Measurements from ENCODE around the gene MIOS.

The MIOS gene

GRCh38 chr7:7539711-7540110 is 27.0 kb upstream of the MIOS start:
- no peak overlapping the region for H3K4me2 ChIP-seq (ENCODE audit: low read depth, low read length, poor library complexity, severe bottlenecking)
- H3K4me3 ChIP-seq (ENCODE audit: low read length, poor library complexity, severe bottlenecking) = no peak overlapping the region
- no peak overlapping the region for H2AFZ ChIP-seq (ENCODE audit: low read length)
- no peaks in the 10 kb centered on the region for H3K9me3 ChIP-seq (ENCODE audit: insufficient read depth, low read depth, low read length)
- TF ChIP-seq CTCF (conservative IDR thresholded peaks at IDR 0.05; ENCODE audit: low read length) = no peak
- TF ChIP-seq EZH2phosphoT487 (IDR thresholded peaks at IDR 0.05; ENCODE audit: borderline replicate concordance) = no peak
- no peaks in the 10 kb centered on the region for H3K36me3 ChIP-seq (ENCODE audit: insufficient read depth, low read length)
- no peaks in the 10 kb centered on the region for H3K79me2 ChIP-seq (ENCODE audit: insufficient read depth, low read length)
- no peak overlapping the region for H3K9ac ChIP-seq (ENCODE audit: low read depth, low read length, poor library complexity, severe bottlenecking)
- H3K4me1 ChIP-seq (ENCODE audit: insufficient read depth, low read length, poor library complexity, severe bottlenecking) = no peaks in the 10 kb centered on the region
- H4K20me1 ChIP-seq (ENCODE audit: insufficient read depth, low read length, poor library complexity, severe bottlenecking) = no peaks in the 10 kb centered on the region
- no peaks in the 10 kb centered on the region for H3K9me2 ChIP-seq (replicated peaks; ENCODE audit: low read depth, low read length)
- no peaks in the 10 kb centered on the region for H3K27me3 ChIP-seq (ENCODE audit: insufficient read depth, low read length, poor library complexity, severe bottlenecking)
- H3F3A ChIP-seq (ENCODE audit: low read depth) = no peaks in the 10 kb centered on the region

- Histone ChIP-seq H3K9me3 (ENCODE audit: insufficient read depth, low read depth, low read length) (no peaks in the 10 kb centered on the region), H2AFZ (ENCODE audit: low read length) (no peak overlapping the region), H3K36me3 (ENCODE audit: insufficient read depth, low read length) (no peaks in the 10 kb centered on the region), H4K20me1 (ENCODE audit: insufficient read depth, low read length, poor library complexity, severe bottlenecking) (no peaks in the 10 kb centered on the region), H3K9ac (ENCODE audit: low read depth, low read length, poor library complexity, severe bottlenecking) (no peak overlapping the region), H3K27me3 (ENCODE audit: insufficient read depth, low read length, poor library complexity, severe bottlenecking) (no peaks in the 10 kb centered on the region), H3K9me2 (replicated peaks; ENCODE audit: low read depth, low read length) (no peaks in the 10 kb centered on the region), H3K79me2 (ENCODE audit: insufficient read depth, low read length) (no peaks in the 10 kb centered on the region), H3K4me3 (ENCODE audit: low read length, poor library complexity, severe bottlenecking) (no peak overlapping the region), H3F3A (ENCODE audit: low read depth) (no peaks in the 10 kb centered on the region), H3K4me2 (ENCODE audit: low read depth, low read length, poor library complexity, severe bottlenecking) (no peak overlapping the region), H3K4me1 (ENCODE audit: insufficient read depth, low read length, poor library complexity, severe bottlenecking) (no peaks in the 10 kb centered on the region)
- TF ChIP-seq CTCF (conservative IDR thresholded peaks at IDR 0.05; ENCODE audit: low read length) = no peak
- no peak for TF ChIP-seq EZH2phosphoT487 (IDR thresholded peaks at IDR 0.05; ENCODE audit: borderline replicate concordance)
Observed at GRCh38 chr7:7542251-7542835, 24.3 kb upstream of the MIOS start.

- no peak for TF ChIP-seq EZH2phosphoT487 (IDR thresholded peaks at IDR 0.05; ENCODE audit: borderline replicate concordance)
- no peak for TF ChIP-seq CTCF (conservative IDR thresholded peaks at IDR 0.05; ENCODE audit: low read length)
Observed at GRCh38 chr7:7548407-7548806, 18.3 kb upstream of the MIOS start.

More at GRCh38 chr7:7548407-7548806, 18.3 kb upstream of the MIOS start:
- no peak overlapping the region for H3K9ac ChIP-seq (ENCODE audit: low read depth, low read length, poor library complexity, severe bottlenecking)
- no peak overlapping the region for H3K4me3 ChIP-seq (ENCODE audit: low read length, poor library complexity, severe bottlenecking)
- H3K36me3 ChIP-seq (ENCODE audit: insufficient read depth, low read length) = no peaks in the 10 kb centered on the region
- no peaks in the 10 kb centered on the region for H3K4me1 ChIP-seq (ENCODE audit: insufficient read depth, low read length, poor library complexity, severe bottlenecking)
- H3K4me2 ChIP-seq (ENCODE audit: low read depth, low read length, poor library complexity, severe bottlenecking) = no peak overlapping the region
- H3K9me2 ChIP-seq (replicated peaks; ENCODE audit: low read depth, low read length) = no peaks in the 10 kb centered on the region
- H2AFZ ChIP-seq (ENCODE audit: low read length) = no peak overlapping the region
- no peaks in the 10 kb centered on the region for H3K9me3 ChIP-seq (ENCODE audit: insufficient read depth, low read depth, low read length)
- no peaks in the 10 kb centered on the region for H3F3A ChIP-seq (ENCODE audit: low read depth)
- H3K27me3 ChIP-seq (ENCODE audit: insufficient read depth, low read length, poor library complexity, severe bottlenecking) = no peaks in the 10 kb centered on the region
- no peaks in the 10 kb centered on the region for H3K79me2 ChIP-seq (ENCODE audit: insufficient read depth, low read length)
- H4K20me1 ChIP-seq (ENCODE audit: insufficient read depth, low read length, poor library complexity, severe bottlenecking) = no peaks in the 10 kb centered on the region
